HUES6 (cell line): ENCODE measurements around the gene PPP1R14B.

ENCODE experiments used
- H3K27ac ChIP-seq: 2 replicates; pipeline ENCODE4 v1.7.0; 2013; ENCODE audit warnings: low read depth, mild to moderate bottlenecking, low read length, inconsistent platforms
- H3K27me3 ChIP-seq: 2 replicates; pipeline ENCODE4 v1.6.1; 2013; ENCODE audit warnings: low read length; ENCODE audit not compliant: control insufficient read depth, insufficient read depth
- H3K36me3 ChIP-seq: 2 replicates; pipeline ENCODE4 v1.6.1; 2013; ENCODE audit warnings: low read length; ENCODE audit not compliant: control insufficient read depth, insufficient read depth
- H3K4me1 ChIP-seq: 2 replicates; pipeline ENCODE4 v1.6.1; 2013; ENCODE audit warnings: low read length; ENCODE audit not compliant: control insufficient read depth, insufficient read depth
- H3K4me3 ChIP-seq: 2 replicates; pipeline ENCODE4 v1.5.1; 2013; ENCODE audit warnings: low read depth, low read length
- H3K9ac ChIP-seq: one replicate; pipeline ENCODE4 v1.6.1; 2013; ENCODE audit warnings: mild to moderate bottlenecking, low read length
- H3K9me3 ChIP-seq: 2 replicates; pipeline ENCODE4 v1.6.1; 2013; ENCODE audit warnings: low read depth, low read length; ENCODE audit not compliant: control insufficient read depth, insufficient read depth

The PPP1R14B gene

DNA sequence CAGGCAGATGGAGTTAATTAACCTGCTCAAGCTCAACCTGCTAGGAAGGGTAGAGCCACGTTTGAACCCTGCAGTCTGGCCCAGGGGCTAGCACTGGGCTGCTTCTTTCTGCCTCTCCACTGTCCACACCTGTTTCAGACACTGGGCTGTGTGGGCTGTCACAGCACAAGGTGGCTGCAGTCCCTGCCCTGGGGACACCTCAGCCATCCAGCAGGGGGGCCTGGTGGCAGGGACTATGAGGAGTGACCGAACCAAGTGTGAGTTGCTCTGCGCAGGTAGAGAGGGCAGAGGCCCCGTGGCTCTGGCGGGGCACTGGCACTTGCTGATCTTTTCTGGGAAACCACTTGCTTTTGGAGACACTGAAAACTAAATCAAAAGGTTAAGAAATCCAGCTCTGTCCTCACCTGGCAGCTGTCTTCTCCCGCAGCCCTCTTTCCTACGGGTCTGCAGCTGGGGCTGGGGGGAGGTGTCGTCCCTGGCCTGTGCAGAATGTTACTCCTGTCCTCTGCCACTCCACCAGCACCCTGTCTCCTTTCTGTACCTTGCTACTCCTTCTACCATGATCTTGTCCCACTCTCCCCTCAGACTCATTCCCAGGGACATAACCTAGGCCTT lies 31.9 kb upstream of the PPP1R14B start:
- H3K4me1 ChIP-seq = peaks cover 14% of the 10 kb centered on the region; the same call in 1 of the 2 replicates
- no peaks in the 10 kb centered on the region for H3K9me3 ChIP-seq
- peaks cover 20% of the 10 kb centered on the region for H3K36me3 ChIP-seq
- no peak overlapping the region for H3K9ac ChIP-seq
- H3K27me3 ChIP-seq = no peaks in the 10 kb centered on the region
- H3K4me3 ChIP-seq = no peak overlapping the region
- no peak overlapping the region for H3K27ac ChIP-seq

DNA sequence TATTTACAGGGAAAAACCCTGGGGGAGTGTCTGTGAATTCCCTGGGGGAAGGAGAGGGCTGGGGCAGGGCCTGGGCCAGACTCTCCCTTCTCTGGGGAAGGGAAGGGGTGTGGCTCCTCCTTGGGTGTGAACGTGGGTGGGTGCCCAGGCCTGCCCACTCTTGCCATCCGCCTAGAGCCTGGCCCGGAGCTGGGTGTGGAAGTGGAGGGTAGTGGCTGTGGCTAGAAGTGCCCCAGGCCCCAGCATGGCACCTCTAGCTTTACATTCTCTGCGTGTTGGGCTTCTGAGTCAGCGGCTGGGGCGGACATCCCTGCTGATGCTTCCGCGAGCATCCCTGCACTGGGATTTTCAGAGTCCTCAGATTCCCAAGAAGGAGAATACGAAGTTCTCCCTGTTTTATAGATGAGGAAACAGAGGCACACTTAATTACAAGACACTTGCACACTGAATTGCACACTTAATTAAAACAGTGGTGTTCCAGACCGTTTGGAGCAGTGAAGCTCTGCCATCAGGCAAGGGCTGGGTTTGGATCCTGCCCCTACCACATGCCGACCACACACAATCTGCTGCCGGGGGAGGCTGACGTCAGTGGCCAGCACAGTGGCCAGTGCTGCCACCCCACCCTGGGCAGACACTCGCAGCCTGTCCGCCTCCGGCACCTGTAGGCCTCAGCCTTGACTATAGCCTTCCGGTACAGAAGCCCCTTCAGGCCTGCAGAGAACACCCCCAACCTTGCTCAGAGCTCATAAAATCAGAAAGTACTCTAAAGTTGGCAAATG lies 30.1 kb upstream of the PPP1R14B start:
- Histone ChIP-seq H3K4me1 (peaks cover 17% of the 10 kb centered on the region; the same call in 1 of the 2 replicates), H3K27ac (no peak overlapping the region), H3K9me3 (no peaks in the 10 kb centered on the region), H3K36me3 (peaks cover 16% of the 10 kb centered on the region), H3K9ac (no peak overlapping the region), H3K27me3 (no peaks in the 10 kb centered on the region), H3K4me3 (no peak overlapping the region)

DNA sequence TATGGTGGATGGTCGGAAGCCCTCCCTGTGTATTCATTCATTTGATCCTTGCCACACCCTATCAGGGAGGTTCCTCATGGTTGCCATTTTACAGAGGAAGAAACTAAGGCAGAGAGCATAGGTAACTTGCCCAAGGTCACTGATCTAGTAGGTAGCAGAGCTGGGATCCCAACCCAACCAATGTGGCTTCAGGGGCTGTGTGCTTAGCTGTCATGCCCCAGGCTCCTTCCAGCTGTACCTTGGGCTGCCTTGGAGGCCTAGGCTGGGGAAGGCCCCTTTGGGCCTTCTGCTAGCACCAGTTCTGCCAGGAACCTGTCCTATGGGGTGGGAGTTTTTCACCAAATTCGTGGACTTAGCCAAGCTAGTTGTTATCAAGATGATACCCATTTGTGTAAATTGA lies 29.1 kb upstream of the PPP1R14B start:
- Histone ChIP-seq H3K9me3 (no peaks in the 10 kb centered on the region), H3K4me3 (no peak overlapping the region), H3K36me3 (peaks cover 16% of the 10 kb centered on the region), H3K27ac (no peak overlapping the region), H3K9ac (no peak overlapping the region), H3K27me3 (no peaks in the 10 kb centered on the region), H3K4me1 (peaks cover 19% of the 10 kb centered on the region; the same call in 1 of the 2 replicates)

DNA sequence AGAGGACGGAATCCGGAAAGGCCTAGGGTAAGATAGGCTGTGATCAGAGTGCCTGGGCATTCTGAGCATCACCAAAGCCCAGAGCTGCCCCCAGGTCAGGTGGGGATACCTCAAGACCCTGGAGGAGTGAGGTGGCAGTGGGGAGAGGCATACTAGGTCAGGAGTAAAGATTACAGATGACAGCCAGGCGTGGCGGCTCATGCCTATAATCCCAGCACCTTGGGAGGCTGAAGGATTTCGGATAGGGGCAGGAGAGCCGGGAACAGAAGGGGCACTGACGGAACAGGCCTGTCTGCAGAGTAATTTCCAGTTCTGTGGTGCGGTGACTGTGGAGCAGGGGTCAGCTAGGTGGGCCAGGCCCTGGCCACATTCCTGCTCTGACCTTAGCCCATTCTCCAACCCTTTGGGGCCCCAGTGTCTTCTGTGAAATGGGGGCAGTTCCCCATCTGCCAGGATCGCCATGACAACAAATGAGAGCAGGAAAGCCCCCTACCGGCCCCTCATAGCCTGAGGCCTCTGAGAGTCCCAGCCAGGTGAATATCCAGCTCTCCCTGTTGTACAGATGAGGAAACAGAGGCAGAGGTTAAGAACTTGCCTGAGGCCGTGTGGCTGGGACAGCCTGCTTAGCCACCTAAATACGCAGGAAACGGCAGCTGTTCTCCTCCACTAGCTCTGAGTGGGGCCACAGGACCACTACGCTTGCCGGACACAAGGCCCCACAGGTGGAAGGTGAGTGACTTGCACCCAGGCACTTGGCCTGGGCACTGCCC lies 28.5 kb upstream of the PPP1R14B start:
- Histone ChIP-seq H3K36me3 (peaks cover 16% of the 10 kb centered on the region), H3K4me1 (peaks cover 19% of the 10 kb centered on the region; the same call in 1 of the 2 replicates), H3K4me3 (no peak overlapping the region), H3K9me3 (no peaks in the 10 kb centered on the region), H3K27me3 (no peaks in the 10 kb centered on the region), H3K9ac (no peak overlapping the region), H3K27ac (no peak overlapping the region)

DNA sequence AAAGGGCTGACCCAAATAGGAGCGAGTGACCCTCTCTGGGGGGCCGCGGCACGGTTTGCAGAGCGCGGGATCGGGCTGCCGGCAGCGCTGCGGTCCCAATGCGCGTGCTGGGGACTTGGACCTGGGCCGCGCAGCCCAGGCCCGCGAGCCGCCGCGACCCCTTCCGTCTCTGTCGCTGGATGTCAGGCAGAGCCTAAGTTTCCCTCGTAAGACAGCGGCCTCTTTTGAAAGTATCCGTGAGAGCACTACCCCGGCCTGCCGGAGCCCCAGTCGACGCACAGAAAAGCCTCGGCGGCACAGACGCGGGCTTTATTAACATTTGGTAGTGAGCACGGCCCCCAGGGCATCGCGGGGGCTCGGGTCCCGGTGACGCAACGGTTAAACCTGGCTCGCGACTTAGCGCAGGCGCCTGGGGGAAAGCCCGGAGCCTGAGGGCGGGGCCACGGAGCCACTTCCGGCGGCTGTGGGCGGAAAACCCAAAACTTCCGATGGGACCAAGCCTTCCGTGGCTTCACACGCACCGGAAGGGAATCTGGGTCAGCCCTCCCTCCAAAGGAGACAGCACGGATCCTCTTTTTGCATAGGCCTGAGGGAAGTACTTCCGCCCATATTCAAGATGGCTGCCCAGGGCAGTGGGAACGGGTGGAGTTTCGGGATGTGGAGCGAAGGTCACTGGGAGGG lies 22.9 kb upstream of the PPP1R14B start:
- H3K4me1 ChIP-seq = peaks cover 19% of the 10 kb centered on the region
- peak overlapping the region; percentile 82 for H3K27ac ChIP-seq
- H3K36me3 ChIP-seq = peaks cover 22% of the 10 kb centered on the region
- no peaks in the 10 kb centered on the region for H3K27me3 ChIP-seq
- no peaks in the 10 kb centered on the region for H3K9me3 ChIP-seq
- H3K9ac ChIP-seq = peak overlapping the region; percentile 88
- peak overlapping the region; percentile 87 for H3K4me3 ChIP-seq

DNA sequence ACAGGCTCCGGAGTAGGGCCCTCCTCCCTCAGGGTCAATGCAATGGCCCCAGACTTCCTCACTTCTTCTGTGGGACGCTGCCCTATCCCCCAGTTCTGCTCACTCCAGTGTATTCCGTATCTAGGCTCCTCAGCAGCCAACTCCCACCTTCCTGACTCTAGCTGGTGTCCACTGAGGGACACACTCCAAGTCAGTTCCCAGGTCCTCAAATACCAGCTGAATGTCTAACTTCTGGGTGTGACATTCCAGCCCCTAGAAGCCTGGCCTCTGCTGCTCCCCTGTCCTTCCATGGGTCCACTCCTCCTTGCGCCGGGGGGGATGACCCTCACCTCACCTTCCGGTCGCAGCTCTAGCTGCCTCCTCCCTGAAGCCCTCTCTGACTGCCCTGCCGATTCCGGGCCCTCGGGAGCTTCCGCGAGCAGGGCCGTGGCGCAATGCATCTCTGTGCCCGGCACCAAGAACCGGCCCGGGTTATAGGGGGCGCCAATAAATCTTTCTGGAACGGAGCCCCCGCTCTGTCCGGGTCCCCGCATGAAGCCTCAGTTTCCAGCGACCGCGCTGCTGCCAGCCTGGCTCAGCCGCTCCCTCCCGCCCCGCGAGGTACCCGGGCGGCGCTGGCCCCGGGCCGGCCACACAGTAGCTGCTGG lies 22.3 kb upstream of the PPP1R14B start:
- peaks cover 19% of the 10 kb centered on the region for H3K4me1 ChIP-seq
- peak overlapping the region; percentile 82 for H3K27ac ChIP-seq
- peak overlapping the region; percentile 88 for H3K9ac ChIP-seq
- H3K36me3 ChIP-seq = peaks cover 29% of the 10 kb centered on the region
- H3K27me3 ChIP-seq = no peaks in the 10 kb centered on the region
- H3K9me3 ChIP-seq = no peaks in the 10 kb centered on the region
- peak overlapping the region; percentile 87 for H3K4me3 ChIP-seq

DNA sequence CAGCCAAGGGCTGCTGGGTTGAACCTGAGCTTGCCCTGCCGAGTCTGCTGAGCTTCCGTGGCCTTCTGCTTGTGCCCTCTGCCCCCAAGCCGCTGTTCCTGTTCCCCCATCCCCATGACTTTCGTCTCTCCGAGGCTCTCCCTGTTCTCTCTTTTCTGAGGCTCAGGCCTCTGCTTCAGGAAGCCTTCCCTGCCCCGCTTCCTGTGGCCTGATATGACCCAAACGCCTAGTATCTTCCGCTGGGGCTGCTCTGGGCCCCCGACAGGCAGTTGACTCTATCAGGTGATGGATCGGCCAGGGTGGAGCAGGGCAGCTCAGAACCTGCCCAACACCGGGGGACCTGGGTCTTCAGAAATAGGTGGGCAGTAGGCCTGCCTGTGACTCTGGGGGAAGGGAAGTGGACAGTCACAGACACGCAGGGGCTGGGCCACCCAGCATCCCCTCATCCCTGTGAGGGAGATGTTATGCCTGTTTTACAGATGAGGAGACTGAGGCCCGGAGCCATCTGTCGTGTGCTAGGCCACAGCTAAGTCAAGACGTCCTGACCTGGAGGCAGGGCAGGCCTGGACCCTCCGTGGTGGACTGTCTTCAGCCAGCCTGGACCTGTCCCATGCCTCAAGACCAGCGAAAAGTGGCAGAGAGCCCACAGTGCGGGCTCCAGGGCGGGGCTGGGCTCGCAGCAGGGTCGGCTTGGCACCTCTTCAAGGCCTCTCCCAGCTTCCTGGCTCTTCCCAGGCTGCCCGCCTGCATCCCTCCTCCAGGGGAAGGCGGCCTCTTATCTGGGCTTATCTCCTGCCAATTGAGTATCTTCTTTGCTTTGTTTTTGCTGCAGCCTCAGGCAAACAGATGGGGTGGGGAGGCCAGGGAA lies 21.5 kb upstream of the PPP1R14B start:
- H3K27me3 ChIP-seq = no peaks in the 10 kb centered on the region
- H3K4me1 ChIP-seq = peaks cover 16% of the 10 kb centered on the region
- H3K4me3 ChIP-seq = peak overlapping the region; percentile 87
- no peaks in the 10 kb centered on the region for H3K9me3 ChIP-seq
- no peak overlapping the region for H3K27ac ChIP-seq
- peak overlapping the region; percentile 88 for H3K9ac ChIP-seq
- peaks cover 35% of the 10 kb centered on the region for H3K36me3 ChIP-seq

DNA sequence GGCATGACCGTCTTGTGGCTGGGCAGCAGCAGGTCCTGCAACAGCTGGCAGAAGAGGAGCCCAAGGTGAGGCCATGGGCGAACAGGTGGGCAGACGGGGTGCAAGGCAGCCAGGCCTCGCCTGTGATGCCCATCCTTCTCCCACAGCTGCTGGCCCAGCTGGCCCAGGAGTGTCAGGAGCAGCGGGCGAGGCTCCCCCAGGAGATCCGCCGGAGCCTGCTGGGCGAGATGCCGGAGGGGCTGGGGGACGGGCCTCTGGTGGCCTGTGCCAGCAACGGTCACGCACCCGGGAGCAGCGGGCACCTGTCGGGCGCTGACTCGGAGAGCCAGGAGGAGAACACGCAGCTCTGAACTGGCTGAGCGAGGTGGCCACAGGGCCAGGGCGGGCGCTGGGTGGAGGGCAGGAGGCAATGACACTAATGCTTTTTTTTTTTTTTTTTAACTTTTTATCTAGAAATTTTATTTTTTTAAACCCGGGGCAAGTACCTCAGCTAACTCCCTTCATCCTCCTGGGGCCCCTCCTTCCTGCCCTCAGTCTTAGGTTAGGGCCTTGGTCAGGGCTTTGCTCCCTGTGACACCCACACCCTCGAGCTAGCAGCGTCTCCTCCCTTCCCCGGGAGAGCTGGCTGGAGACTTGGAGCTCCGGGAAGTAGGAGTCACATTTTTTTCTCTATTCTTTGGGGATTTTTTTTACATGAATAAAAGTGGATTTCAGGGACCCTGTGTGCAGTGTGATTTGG lies 20.6 kb upstream of the PPP1R14B start:
- H3K27ac ChIP-seq = no peak overlapping the region
- H3K4me1 ChIP-seq = peaks cover 16% of the 10 kb centered on the region
- no peak overlapping the region for H3K4me3 ChIP-seq
- H3K9ac ChIP-seq = no peak overlapping the region
- no peaks in the 10 kb centered on the region for H3K27me3 ChIP-seq
- peaks cover 44% of the 10 kb centered on the region for H3K36me3 ChIP-seq
- H3K9me3 ChIP-seq = no peaks in the 10 kb centered on the region

DNA sequence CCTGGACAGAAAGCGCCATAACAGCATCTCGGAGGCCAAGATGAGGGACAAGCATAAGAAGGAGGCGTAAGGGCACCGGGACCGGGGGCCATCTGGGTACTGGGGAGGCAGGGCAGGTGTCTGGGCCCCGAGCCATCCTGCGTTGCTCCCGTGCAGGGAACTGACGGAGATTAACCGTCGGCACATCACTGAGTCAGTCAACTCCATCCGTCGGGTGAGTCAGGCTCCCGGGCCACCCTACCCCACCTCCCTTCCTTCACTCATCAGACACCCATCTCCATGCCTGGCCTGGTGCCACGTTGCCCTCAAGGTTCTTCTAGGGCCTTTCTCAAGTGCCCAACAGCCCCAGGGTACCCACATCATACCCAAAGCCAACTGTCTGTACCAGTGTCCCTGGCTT lies 19.6 kb upstream of the PPP1R14B start:
- peaks cover 11% of the 10 kb centered on the region for H3K4me1 ChIP-seq
- no peak overlapping the region for H3K27ac ChIP-seq
- no peaks in the 10 kb centered on the region for H3K9me3 ChIP-seq
- H3K4me3 ChIP-seq = no peak overlapping the region
- no peak overlapping the region for H3K9ac ChIP-seq
- H3K36me3 ChIP-seq = peaks cover 54% of the 10 kb centered on the region
- H3K27me3 ChIP-seq = no peaks in the 10 kb centered on the region
